OCI-LY7 (cell line): ENCODE measurements around the gene MLLT3. TPM values are rescaled to one million over a fixed set of nuclear protein-coding genes. Genes with fewer than 3 reads are reported as not detected.

Experiments used
- BruUV-seq: library from RNA; stranded (reverse); fragments of 400-500 nt; replicated peaks from 2 replicates; lab custom pipeline; 2021; lab: Mats Ljungman, UMichigan
- CTCF ChIA-PET: fragments of 300-600 bp; sonication (Branson Sonifier 250); formaldehyde crosslinking; loops from one replicate; lab custom pipeline; 2022; ENCODE audit warnings: antibody characterized with exemption; ENCODE audit not compliant: unreplicated experiment; lab: Charles Lee
- POLR2A ChIA-PET: fragments of 300-600 bp; sonication (Branson Sonifier 250); formaldehyde crosslinking; loops from one replicate; lab custom pipeline; 2022; ENCODE audit warnings: antibody characterized with exemption; lab: Charles Lee
- DNase-seq: peaks from one replicate; pipeline ENCODE4 v3.0.0-alpha.2; 2015; ENCODE audit warnings: low spot score
- H2AFZ ChIP-seq: fragments of 200-600 bp; sonication (generic), shearing (Covaris generic); 2 replicates; pipeline ENCODE4 v1.6.1; 2014; ENCODE audit warnings: mild to moderate bottlenecking, antibody characterized with exemption, low read length, moderate library complexity
- H3K27ac ChIP-seq: fragments of 200-600 bp; sonication (generic); 2 replicates; pipeline ENCODE4 v1.5.1; 2014; ENCODE audit warnings: mixed run types, low read depth, mild to moderate bottlenecking, moderate library complexity, low read length, inconsistent platforms; ENCODE audit not compliant: poor library complexity, severe bottlenecking
- H3K36me3 ChIP-seq: fragments of 200-600 bp; sonication (generic); 2 replicates; pipeline ENCODE4 v1.6.1; 2014; ENCODE audit warnings: mild to moderate bottlenecking, antibody characterized with exemption, low read length, moderate library complexity, mixed read lengths; ENCODE audit not compliant: insufficient read depth
- H3K4me1 ChIP-seq: fragments of 200-600 bp; sonication (generic); 2 replicates; pipeline ENCODE4 v1.5.1; 2014; ENCODE audit warnings: mild to moderate bottlenecking, low read length; ENCODE audit not compliant: insufficient read depth, poor library complexity, severe bottlenecking
- H3K4me2 ChIP-seq: fragments of 200-600 bp; sonication (generic); 2 replicates; pipeline ENCODE4 v1.6.1; 2014; ENCODE audit warnings: mild to moderate bottlenecking, low read length
- H3K4me3 ChIP-seq: fragments of 200-600 bp; sonication (generic); 2 replicates; pipeline ENCODE4 v1.5.1; 2014; ENCODE audit warnings: mild to moderate bottlenecking, low read depth, low read length; ENCODE audit not compliant: poor library complexity, severe bottlenecking
- H3K79me2 ChIP-seq: fragments of 200-600 bp; sonication (generic); 2 replicates; pipeline ENCODE4 v1.6.1; 2016; ENCODE audit warnings: low read depth, mild to moderate bottlenecking, low read length, moderate library complexity, mixed read lengths; ENCODE audit not compliant: insufficient read depth
- H3K9me2 ChIP-seq: fragments of 200-600 bp; sonication (generic); 2 replicates; pipeline ENCODE4 v1.6.1; 2016; ENCODE audit warnings: mild to moderate bottlenecking, low read length, mixed read lengths; ENCODE audit not compliant: insufficient read depth
- H3K9me3 ChIP-seq: fragments of 200-600 bp; sonication (generic); 2 replicates; pipeline ENCODE4 v1.6.1; 2014; ENCODE audit warnings: mild to moderate bottlenecking, mixed run types, low read length, mixed read lengths
- H4K20me1 ChIP-seq: fragments of 200-600 bp; sonication (generic); 2 replicates; pipeline ENCODE4 v1.6.1; 2014; ENCODE audit warnings: mild to moderate bottlenecking, antibody characterized with exemption, low read length, moderate library complexity, mixed read lengths; ENCODE audit not compliant: insufficient read depth
- CTCF ChIP-seq: fragments of 200-600 bp; sonication (generic); conservative IDR thresholded peaks from 2 replicates; pipeline ENCODE4 v1.5.1; 2014; ENCODE audit warnings: mild to moderate bottlenecking, antibody characterized with exemption, low read length, moderate library complexity, mixed read lengths
- EZH2phosphoT487 ChIP-seq: fragments of 200-600 bp; sonication (generic); IDR thresholded peaks from 2 replicates; pipeline ENCODE4 v1.6.1; 2018; ENCODE audit warnings: low read depth, borderline replicate concordance, mild to moderate bottlenecking, mixed run types, antibody characterized with exemption, low read length, moderate library complexity, mixed read lengths
- intact Hi-C: fragments of 100-400 bp; cut with micrococcal nuclease; formaldehyde crosslinking; loops from one replicate; pipeline ENCODE4 v1.10.0; 2022; ENCODE audit not compliant: unreplicated experiment
- total RNA-seq, 2 experiments: library from RNA; depleted of rRNA in 1 of 2; stranded (reverse); fragments of >200 nt in 1 of 2; shearing (Covaris generic) in 1 of 2; gene quantifications; 2 replicates each; pipeline ENCODE4 v1.2.3, GENCODE V29; 2014 to 2022

The MLLT3 gene
- total RNA-seq, 2 experiments from 2014 or later, result 7.1 to 9.9 TPM

- Histone ChIP-seq H3K27ac (no peak overlapping the region), H3K4me3 (no peak overlapping the region), H4K20me1 (no peaks in the 10 kb centered on the region), H3K4me2 (no peak overlapping the region), H3K9me2 (no peaks in the 10 kb centered on the region), H3K79me2 (no peaks in the 10 kb centered on the region), H3K9me3 (no peaks in the 10 kb centered on the region), H3K4me1 (no peaks in the 10 kb centered on the region), H2AFZ (no peak overlapping the region), H3K36me3 (no peaks in the 10 kb centered on the region)
- no peak for TF ChIP-seq EZH2phosphoT487
- peak; percentile 50 for TF ChIP-seq CTCF
- CTCF ChIA-PET, result no interaction called here
- POLR2A ChIA-PET, result interaction anchor here (0.7 to 1.2 kb wide), 4 partner anchors 11 to 49 kb away, joined by 3 to 4 read pairs (median 4); no protein-coding TSS in a partner anchor
- intact Hi-C loops, result no loop called here
- no TSS peak for BruUV-seq
- no peak for DNase-seq
These were observed 215.3 kb downstream of the MLLT3 start for GRCh38 chr9:20407013-20407412.

GRCh38 chr9:20406344-20406743 lies 216.0 kb downstream of the MLLT3 start:
- no peak for TF ChIP-seq CTCF
- no peak for TF ChIP-seq EZH2phosphoT487
- H3K9me2 ChIP-seq, result no peaks in the 10 kb centered on the region
- BruUV-seq, result no TSS peak
- no peaks in the 10 kb centered on the region for H3K9me3 ChIP-seq
- no peak overlapping the region for H2AFZ ChIP-seq
- no peaks in the 10 kb centered on the region for H3K4me1 ChIP-seq
- no peak overlapping the region for H3K4me2 ChIP-seq
- H4K20me1 ChIP-seq, result no peaks in the 10 kb centered on the region
- H3K36me3 ChIP-seq, result no peaks in the 10 kb centered on the region
- ChIA-PET CTCF (no interaction called here), POLR2A (no interaction called here)
- no peak for DNase-seq
- H3K79me2 ChIP-seq, result no peaks in the 10 kb centered on the region
- intact Hi-C loops, result no loop called here
- H3K4me3 ChIP-seq, result no peak overlapping the region
- H3K27ac ChIP-seq, result no peak overlapping the region

DNA sequence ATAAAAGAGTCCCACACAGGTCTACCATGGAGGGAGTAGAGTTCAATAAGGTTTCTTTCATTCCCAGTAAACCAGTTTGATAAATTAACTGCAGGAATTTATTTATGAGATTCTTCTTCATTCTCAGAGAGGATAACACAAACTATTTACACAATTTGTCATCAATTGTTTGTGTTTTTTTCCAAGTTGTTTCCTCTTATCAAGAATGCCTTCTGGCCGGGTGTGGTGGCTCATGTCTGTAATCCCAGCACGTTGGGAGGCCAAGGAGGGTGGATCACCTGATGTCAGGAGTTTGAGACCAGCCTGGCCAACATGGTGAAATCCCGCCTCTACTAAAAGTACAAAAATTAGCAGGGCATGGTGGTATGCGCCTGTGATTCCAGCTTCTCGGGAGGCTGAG lies 216.7 kb downstream of the MLLT3 start:
- no peak for DNase-seq

More for the DNA sequence above, 216.7 kb downstream of the MLLT3 start:
- POLR2A ChIA-PET, result no interaction called here
- Histone ChIP-seq H3K36me3 (no peaks in the 10 kb centered on the region), H3K79me2 (no peaks in the 10 kb centered on the region), H3K9me3 (no peaks in the 10 kb centered on the region), H4K20me1 (no peaks in the 10 kb centered on the region), H2AFZ (no peak overlapping the region), H3K27ac (no peak overlapping the region), H3K4me1 (no peaks in the 10 kb centered on the region), H3K4me3 (no peak overlapping the region), H3K9me2 (no peaks in the 10 kb centered on the region), H3K4me2 (no peak overlapping the region)
- no TSS peak for BruUV-seq
- TF ChIP-seq EZH2phosphoT487, result no peak
- TF ChIP-seq CTCF, result no peak
- CTCF ChIA-PET, result no interaction called here
- intact Hi-C loops, result no loop called here
